C4-2B (cell line): Measurements from ENCODE around the gene RRM1.
A peak's percentile ranks its signal among the peaks of the same experiment; 100 is the strongest.
"Not testable (repeated sequence)": the region's sequence is repeated elsewhere in the genome, so short reads cannot be mapped to it uniquely, and the experiment has no call there.

ENCODE experiments used
- H3K27ac ChIP-seq: fragments of 450-650 bp; 2 replicates; pipeline ENCODE4 v1.5.1; 2017
- CTCF ChIP-seq: fragments of 450-650 bp; conservative IDR thresholded peaks from 2 replicates; pipeline ENCODE4 v1.5.1; 2017; ENCODE audit warnings: mild to moderate bottlenecking
- ZFX ChIP-seq: fragments of 450-650 bp; IDR thresholded peaks from 2 replicates; pipeline ENCODE4 v1.6.1; 2017

Gene RRM1

GRCh38 chr11:4094348-4095291 lies at the start of gene RRM1:
Gene RRM1 (plus strand): TSS chr11:4094799. CDS start chr11:4095013, 214 bp downstream.
- no peak for TF ChIP-seq CTCF
- TF ChIP-seq ZFX = peak; percentile 87
- peak within 1 kb of the TSS; percentile 92 for H3K27ac ChIP-seq

- TF ChIP-seq CTCF (no peak), ZFX (no peak)
- no peak overlapping the region for H3K27ac ChIP-seq
Observed at GRCh38 chr11:4044976-4045646, 49.5 kb upstream of the RRM1 start.

GRCh38 chr11:4048340-4048739 lies 46.3 kb upstream of the RRM1 start:
- TF ChIP-seq CTCF (no peak), ZFX (no peak)
- H3K27ac ChIP-seq = no peak overlapping the region

GRCh38 chr11:4049006-4049405 lies 45.6 kb upstream of the RRM1 start:
- no peak overlapping the region for H3K27ac ChIP-seq
- TF ChIP-seq CTCF (no peak), ZFX (no peak)

- H3K27ac ChIP-seq = no peak overlapping the region
- TF ChIP-seq ZFX (no peak), CTCF (no peak)
Observed at GRCh38 chr11:4050138-4050537, 44.5 kb upstream of the RRM1 start.

GRCh38 chr11:4053200-4053599 lies 41.4 kb upstream of the RRM1 start:
- not testable (repeated sequence) for H3K27ac ChIP-seq

GRCh38 chr11:4054643-4055042 lies 40.0 kb upstream of the RRM1 start:
- TF ChIP-seq ZFX = no peak
- H3K27ac ChIP-seq = no peak overlapping the region

GRCh38 chr11:4059424-4059823 lies 35.2 kb upstream of the RRM1 start:
- TF ChIP-seq CTCF = no peak
- no peak for TF ChIP-seq ZFX
- no peak overlapping the region for H3K27ac ChIP-seq
